Measurements from ENCODE around the gene SNRNP70.

GRCh38 chr19:49073514-49074378, 11.5 kb upstream of the SNRNP70 start:
- TF ChIP-seq EZH2 (IDR thresholded peaks at IDR 0.05) (no peak), POLR2AphosphoS5 (IDR thresholded peaks at IDR 0.05; ENCODE audit: borderline replicate concordance, low read depth, low read length) (no peak)
